A204.1 (cell line): ENCODE data around the gene TPCN2.

Experiments
- FAIRE-seq: peaks from 2 replicates; lab custom pipeline; 2012; peaks lifted over from hg19 to GRCh38; lab: Jason Lieb, UNC

The TPCN2 gene

GRCh38 chr11:69113646-69114340, 65.1 kb downstream of the TPCN2 start:
- FAIRE-seq = no peak

- no peak for FAIRE-seq
These were observed 65.6 kb downstream of the TPCN2 start for GRCh38 chr11:69114362-69114761.

DNA sequence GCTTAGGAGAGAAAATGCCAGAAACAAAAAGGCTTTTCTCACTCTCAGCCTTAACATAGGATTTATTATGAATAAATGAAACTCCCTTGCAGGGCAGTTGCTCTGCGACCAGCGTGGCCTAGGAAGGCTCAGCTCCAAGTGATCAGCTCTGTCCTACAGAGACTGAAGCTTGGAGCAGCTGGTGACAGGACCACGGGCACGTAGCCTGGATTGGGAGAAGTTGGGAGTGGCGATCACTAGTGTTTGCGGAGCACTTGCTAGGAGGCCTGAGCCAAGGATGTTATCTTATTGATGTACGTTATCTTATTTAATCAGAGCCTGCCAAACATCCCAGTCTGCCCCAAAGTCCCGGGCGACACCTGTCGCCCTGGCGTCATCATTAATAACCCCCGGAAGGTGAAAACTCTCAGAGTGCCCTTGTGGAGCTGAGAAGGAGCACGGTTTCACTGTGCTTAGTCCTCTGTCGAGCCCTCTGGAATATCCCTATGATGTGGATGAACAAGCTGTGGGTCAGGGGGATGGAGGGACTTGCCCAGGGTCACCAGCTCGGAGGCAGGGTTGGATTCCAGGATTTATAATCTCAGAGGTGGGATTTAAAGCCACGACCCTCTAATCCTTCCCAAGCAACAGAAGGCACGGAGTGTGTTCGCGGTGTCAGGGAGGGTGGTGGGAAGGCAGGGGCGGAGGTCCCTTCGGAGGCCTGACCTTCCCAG, 66.2 kb downstream of the TPCN2 start:
- no peak for FAIRE-seq

DNA sequence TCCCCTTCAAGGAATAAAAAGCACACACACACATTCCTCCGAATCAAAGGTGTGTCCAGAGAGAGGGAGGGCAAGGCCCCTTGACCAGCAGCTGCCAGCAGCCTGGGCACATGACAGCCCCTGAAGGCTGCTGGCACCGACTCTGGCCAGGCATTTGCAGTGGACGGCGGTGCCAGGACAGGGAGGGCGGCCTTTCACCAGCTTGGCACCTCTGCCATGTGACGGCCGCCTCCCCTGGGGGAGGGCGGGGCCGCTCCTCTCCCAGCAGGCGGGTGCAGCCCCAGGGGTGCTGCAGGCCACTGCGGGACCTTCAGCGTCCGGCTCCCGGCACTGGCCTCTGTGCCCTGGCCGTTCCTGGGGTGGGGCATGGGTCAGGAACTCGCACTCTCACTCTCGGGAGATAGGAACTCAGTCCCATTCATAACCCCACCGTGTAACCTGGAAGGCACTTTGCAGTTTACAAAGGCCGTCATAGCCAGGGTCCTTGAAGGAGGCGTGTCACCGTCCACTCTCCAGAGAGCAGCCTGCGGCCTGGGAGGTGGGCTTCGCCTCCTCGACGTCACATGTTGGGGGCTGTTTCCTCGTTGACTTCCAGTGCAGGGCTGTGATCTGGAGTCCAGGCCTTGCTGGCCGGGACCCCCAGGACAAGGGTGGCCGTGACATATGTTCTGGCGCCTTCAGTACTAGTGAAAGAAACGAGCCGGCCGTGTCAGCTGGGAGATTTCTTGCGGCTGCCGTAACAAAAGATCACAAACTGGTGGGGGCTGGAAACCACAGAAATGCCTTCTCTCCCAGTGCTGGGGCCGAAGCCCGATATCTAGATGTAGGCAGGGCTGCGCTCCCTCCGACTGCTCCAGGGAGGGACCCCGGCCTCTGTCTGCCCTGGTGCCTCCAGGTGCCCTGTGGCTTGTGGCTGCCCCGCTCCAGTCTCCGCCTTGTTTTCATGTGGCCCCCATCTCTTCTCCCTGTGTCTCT, 67.1 kb downstream of the TPCN2 start:
- no peak for FAIRE-seq

DNA sequence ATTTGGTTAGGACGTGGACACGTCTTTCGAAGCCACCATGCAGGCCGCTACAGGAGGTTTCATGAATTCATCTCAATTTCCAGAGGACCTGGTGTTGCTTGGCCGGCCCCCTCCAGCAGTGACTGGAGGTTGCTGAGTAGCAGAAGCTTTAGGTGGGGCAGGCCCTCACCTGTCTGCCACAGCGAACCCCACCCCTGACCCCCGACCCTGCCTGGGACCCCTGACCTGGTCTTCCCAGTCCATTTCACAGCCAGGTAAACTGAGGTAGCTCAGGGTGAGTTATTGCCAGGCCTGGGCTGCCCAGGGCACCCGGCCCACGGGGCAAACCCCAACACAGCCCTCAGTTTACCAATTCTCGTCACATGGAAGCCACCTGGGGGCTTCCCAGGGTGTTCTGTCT, 67.9 kb downstream of the TPCN2 start:
- no peak for FAIRE-seq

GRCh38 chr11:69119190-69119589, 70.5 kb downstream of the TPCN2 start:
- no peak for FAIRE-seq

DNA sequence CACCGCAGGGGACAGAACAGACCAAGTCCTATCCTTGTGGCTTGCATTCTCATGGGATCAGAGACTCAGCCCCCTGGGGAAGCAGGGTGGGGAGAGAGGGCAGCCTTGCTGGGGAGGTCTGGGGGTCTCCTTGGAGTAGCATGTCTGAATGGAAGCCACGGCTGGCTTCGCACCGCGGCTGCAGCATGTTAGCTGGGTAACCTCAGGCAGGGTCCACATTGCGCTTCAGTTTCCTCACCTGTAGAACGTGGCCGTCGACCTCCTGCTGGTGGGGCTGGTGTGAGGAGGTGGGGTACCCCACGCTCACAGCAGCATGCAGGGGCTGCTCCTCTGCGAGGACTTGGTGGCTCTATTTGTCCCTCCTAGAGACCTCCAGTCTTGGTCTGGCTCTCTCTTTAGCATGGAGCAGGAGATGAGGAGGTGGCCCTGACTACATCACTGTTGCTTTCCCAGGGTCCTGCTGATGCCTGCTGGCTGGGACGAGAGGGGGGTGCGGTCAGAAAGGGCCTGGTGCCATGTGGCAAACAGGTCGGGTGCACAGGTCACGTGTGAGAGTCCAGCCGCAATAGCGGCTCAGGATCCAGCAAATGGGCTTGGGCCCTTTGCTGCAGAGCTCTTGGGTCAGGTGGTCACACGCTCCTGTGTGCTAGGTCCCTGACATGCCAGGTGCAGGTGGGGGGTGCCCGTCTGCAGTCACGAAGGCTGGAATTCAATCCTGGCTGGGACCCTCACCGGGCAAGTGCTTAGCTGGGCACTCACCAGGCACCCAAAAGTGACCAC, 71.6 kb downstream of the TPCN2 start:
- no peak for FAIRE-seq

GRCh38 chr11:69121021-69121420, 72.3 kb downstream of the TPCN2 start:
- no peak for FAIRE-seq

DNA sequence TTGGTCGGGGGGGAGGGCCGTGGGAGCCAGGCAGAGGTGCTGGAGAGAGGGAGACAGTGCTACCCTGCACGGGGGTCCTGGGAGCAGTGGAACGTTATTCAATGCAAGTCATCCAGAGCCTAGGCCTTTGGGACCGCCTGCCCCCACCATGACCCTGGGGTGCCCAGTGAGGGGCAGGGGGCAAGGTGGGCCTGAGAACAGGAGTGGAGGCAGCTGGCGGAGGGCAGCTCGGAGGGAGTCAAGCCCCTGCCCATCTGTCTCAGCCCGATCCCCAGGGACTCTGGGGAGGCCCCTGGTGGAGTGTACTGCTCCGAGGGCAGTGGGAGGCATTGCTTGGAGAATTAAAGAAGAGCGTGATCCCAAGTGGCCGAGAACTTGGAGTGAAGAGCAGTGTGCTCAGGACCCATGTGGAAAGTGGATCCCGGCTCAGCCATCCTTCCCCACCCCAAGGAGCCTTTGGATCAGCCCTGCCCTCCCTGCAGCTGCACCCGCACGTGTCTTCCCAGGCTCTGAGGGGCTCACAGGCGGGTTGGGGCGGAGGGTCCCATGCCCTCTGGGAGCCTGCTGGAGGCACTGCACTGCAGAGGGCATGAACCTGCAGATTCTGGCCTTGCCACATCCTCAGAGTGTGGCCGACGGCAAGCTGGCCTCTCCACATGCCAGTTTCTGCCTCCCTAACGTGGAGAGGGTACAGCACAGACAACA, 73.0 kb downstream of the TPCN2 start:
- no peak for FAIRE-seq

DNA sequence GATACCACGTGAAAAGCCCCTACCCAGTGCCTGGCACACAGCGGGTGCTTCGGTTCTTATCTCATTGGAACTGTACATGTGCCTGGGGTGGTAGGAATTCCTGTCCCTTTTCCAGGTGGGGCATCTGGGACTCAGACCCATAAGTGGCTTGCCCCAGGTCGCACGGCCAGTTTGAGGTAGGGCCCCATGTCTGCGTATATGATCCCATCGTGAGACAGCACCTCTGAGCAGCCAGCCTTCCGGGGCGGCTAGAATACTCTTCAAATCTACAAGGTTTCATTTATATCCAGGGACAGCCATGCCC, 73.5 kb downstream of the TPCN2 start:
- no peak for FAIRE-seq

DNA sequence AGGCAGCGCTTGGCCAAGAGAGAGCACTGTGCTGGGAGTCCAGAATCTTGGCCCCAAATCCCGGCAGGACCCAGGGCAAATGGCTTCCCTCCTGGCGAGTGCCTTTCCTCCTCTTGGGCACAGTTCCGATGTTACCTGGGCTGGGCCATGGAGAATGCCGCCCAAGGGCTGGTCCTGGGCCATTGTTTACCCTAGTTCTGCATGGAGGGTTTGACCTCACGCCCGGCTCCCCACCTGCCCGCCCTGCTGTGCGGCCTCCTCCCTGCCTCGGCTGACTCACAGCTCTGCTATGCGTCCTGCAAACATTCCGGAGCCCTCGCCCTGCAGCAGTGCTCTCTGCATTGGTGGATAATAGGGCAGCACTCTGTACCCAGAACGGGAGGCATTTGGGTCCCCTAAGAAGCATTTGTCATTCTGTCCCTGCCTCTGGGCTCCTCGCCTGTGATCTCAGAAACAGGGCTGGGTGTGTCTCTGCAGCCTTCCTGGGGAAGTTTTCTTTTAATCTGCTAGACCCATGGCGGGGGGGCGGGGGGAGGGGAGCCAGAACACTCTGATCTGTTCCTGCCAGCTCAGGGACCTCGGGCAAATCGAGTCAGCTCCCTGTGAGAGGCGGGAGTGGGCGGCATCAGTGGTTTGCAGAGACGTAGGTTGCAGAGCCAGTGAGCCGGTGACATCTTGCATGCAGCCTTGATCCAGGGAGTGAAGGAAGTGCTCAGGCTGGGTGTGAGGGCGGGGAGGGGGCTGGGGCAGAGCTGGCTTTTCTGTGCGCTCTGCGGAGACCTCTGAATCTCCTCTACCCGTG, 74.1 kb downstream of the TPCN2 start:
- FAIRE-seq = peak; percentile 6

DNA sequence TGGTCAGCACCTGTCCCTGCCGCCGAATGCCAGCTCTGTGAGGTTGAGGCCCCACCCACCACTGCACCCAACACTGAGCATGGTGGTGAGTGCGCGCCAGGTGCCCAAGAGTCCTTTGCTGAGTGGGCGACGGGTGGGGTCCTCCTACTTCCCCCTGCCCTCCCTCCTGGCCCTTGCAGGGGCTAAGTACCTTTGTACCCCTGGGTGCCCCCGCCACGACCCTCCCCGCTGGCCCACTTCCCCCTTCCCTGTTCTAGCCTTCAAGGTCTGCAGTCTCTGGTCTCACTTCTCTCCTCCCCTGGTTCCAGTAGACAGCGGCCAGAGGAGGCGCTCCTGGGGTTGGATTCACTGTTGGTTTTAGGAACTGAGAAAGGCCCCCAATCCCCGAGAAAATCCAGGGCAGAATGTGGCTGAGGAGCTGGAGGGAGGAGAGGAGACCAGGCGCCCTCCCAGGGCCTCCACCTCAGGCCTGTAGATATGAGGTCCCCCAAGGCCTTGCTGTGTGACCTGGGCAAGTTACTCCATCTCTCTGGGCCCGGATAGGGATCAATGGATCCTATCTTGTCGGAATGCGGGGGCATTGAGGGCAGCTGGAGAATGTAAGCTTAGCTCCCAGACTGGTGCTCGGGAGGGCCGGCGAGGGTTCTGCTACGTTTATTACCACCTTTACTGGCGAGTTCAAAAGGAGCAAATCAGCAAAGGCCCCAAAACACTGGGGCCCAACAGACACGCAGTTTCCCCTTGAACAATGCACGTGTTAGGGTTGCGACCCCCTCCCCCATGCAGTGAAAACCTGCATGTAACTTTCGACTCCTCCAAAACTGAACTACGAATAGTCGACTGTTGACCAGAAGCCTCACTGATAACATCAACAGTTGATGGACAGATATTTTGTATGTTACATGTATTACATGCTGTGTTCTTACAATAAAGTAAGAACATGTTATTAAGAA, 75.1 kb downstream of the TPCN2 start:
- no peak for FAIRE-seq

- FAIRE-seq = no peak
These were observed 77.1 kb downstream of the TPCN2 start for GRCh38 chr11:69125861-69126260.

DNA sequence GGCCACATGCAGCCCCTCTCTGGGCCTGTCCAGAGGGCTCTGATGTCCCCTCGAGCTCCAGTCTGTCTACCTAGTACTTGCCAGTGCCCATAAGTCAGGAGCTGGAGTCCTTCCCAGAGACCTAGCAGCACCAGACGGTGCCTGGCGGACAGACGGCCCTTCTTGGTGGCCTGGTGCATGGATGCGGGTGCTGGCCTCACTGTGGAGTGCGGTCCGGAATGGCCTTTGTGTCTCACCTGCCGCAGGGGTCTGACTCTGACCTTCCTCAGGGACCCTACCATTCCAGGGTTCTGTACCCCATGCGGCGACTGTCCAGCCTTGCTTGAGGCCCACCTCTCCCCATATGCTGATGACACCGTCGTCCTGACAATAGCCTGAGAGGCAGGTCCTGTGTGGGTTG, 77.6 kb downstream of the TPCN2 start:
- FAIRE-seq = no peak

DNA sequence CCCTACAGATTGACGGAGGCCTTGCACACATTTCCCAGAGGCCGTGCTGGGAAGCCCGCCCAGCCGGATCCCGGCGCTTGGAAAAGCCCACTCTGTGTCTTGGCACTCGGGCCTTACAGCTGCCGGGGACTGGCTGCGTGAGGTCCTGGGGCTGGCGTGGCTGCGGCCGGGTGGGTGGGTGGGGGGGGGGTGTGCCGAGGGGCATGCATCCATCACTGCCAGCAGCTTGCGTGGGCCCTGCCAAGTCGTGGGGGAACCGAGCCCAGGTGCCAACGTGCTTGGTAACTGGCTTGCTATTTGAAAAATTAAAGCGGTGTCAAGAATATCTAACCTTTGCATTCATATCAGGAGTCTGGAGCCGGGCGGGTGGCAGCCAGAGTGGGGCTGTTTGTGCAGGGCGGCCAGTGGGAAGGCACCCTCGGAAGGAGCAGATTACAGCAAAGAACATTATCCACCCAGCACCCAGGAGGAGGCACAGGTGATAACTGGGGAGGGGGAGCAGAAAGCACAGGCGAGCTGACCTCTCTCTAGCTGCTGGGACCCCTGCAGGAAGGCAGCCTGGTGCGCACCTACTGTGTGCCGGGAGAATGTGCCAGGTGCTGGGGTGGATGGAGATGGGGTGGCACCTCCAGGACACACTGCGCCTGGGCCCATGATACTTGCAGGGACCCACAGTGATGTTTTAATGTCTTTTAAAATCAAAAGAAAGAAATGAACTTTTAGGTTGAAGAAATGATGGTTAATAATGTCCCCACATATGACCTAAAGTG, 78.5 kb downstream of the TPCN2 start:
- FAIRE-seq = no peak

- FAIRE-seq = no peak
These were observed 79.2 kb downstream of the TPCN2 start for GRCh38 chr11:69127884-69128283.

GRCh38 chr11:69129053-69129452, 80.3 kb downstream of the TPCN2 start:
- FAIRE-seq = no peak

GRCh38 chr11:69129647-69130046, 80.9 kb downstream of the TPCN2 start:
- FAIRE-seq = no peak

GRCh38 chr11:69130654-69131053, 81.9 kb downstream of the TPCN2 start:
- FAIRE-seq = no peak
